Gastrocnemius medialis (tissue), 4 donors: ENCODE data around the gene DKKL1. TPM values are rescaled to one million over a fixed set of nuclear protein-coding genes. Genes with fewer than 3 reads are reported as not detected.

Source experiments
- ATAC-seq, 2 donors: fragments of 150-250 bp; one replicate each; pipeline ENCODE4 v1.9.1; 2016
- DNase-seq, 2 donors: peaks; one replicate each; pipeline ENCODE4 v3.0.0-alpha.2; 2019
- H3K27ac ChIP-seq, 4 donors: fragments of 200-600 bp; sonication (generic); 1 replicate in 1 of 4; 2 replicates in 3 of 4; pipeline ENCODE4 v1.5.1; 2016 to 2018; ENCODE audit warnings: mild to moderate bottlenecking in 2 of 4, moderate library complexity in 1 of 4
- H3K27me3 ChIP-seq, 3 donors: fragments of 200-600 bp; sonication (generic) in 2 of 3; 1 replicate in 1 of 3; 2 replicates in 2 of 3; pipeline versions ENCODE4 v1.5.1 to v1.6.0; 2016 to 2019; ENCODE audit warnings: mild to moderate bottlenecking in 1 of 3, moderate library complexity in 1 of 3
- H3K36me3 ChIP-seq, 2 donors: fragments of 200-600 bp; sonication (generic) in 1 of 2; one replicate each; pipeline ENCODE4 v1.5.1; 2017 to 2018
- H3K4me1 ChIP-seq, 2 donors: fragments of 200-600 bp; sonication (generic) in 1 of 2; one replicate each; pipeline ENCODE4 v1.5.1; 2016 to 2017; ENCODE audit warnings: mild to moderate bottlenecking in 2 of 2
- H3K4me3 ChIP-seq, 4 donors: fragments of 200-600 bp; sonication (generic) in 3 of 4; 1 replicate in 1 of 4; 2 replicates in 3 of 4; pipeline ENCODE4 v1.5.1; 2016 to 2019; ENCODE audit warnings: mild to moderate bottlenecking in 2 of 4
- H3K9me3 ChIP-seq, 3 donors: fragments of 200-600 bp; sonication (generic) in 2 of 3; 1 replicate in 1 of 3; 2 replicates in 2 of 3; pipeline ENCODE4 v1.5.1; 2016 to 2019
- CTCF ChIP-seq, 5 experiments: fragments of 450-650 bp in 3 of 5; fragments of 200-600 bp in 2 of 5; sonication (generic) in 2 of 5; IDR thresholded peaks in 4 of 5; conservative IDR thresholded peaks in 1 of 5; 1 replicate in 4 of 5; 2 replicates in 1 of 5; pipeline ENCODE4 v1.5.1; 2016 to 2019; ENCODE audit warnings: antibody characterized with exemption in 5 of 5, mild to moderate bottlenecking in 3 of 5, moderate library complexity in 3 of 5
- POLR2A ChIP-seq, 2 donors: fragments of 450-650 bp; IDR thresholded peaks; one replicate each; pipeline ENCODE4 v1.6.1; 2017; ENCODE audit warnings: antibody characterized with exemption in 2 of 2, mild to moderate bottlenecking in 2 of 2, moderate library complexity in 2 of 2
- in situ Hi-C, 4 donors: fragments of 200-750 bp; cut with MboI; loops; one replicate each; pipeline versions ENCODE4 v1.15.0 to v1.8.0; 2017; ENCODE audit warnings: low sequenced_read_pairs in 4 of 4
- intact Hi-C: fragments of 100-400 bp; cut with DNase I; formaldehyde crosslinking; loops from one replicate; pipeline ENCODE4 v1.15.1; 2023; ENCODE audit warnings: low total_unique reads
- total RNA-seq, 4 donors: library from RNA; depleted of rRNA; stranded (reverse); fragments of >200 nt; gene quantifications; one replicate each; pipeline versions ENCODE4 v1.1.0 to v1.2.3, GENCODE V29; 2016

The DKKL1 gene
- total RNA-seq, 4 donors from 2014 or later = not detected

GRCh38 chr19:49387936-49388372 lies 24.3 kb downstream of the DKKL1 start, which contains the start of gene KASH5:
TSS of gene KASH5 (plus strand) at chr19:49388249. CDS start at chr19:49390884, 2,635 bp downstream.
- H3K4me1 ChIP-seq = no peaks in the 10 kb centered on the region
- H3K27me3 ChIP-seq = peaks cover 0 to 15% (median 14%) of the 10 kb centered on the region in 3 donors
- DNase-seq (peak; percentile 52 to 79), ATAC-seq (peak; percentile 55 to 58)
- intact Hi-C loops (no loop called here), in situ Hi-C loops (loop anchor here in 2 of 4 donors (10.0 to 25.0 kb wide), 2 partner anchors 57 to 149 kb away; partner anchors contain the start of genes RCN3 (in 1 of the 2) and SLC17A7 (in 1 of the 2))
- H3K9me3 ChIP-seq = peaks cover 0 to under 1% (median 0%) of the 10 kb centered on the region in 3 donors
- no peak within 1 kb of the TSS for H3K27ac ChIP-seq
- no peak for TF ChIP-seq CTCF (IDR thresholded peaks at IDR 0.05 in 4 of 5, conservative IDR thresholded peaks at IDR 0.05 in 1 of 5)
- no peaks in the 10 kb centered on the region for H3K36me3 ChIP-seq
- H3K4me3 ChIP-seq = peak within 1 kb of the TSS in 3 of 4 donors; percentile 24 to 44 (median 27)

- in situ Hi-C loops (loop anchor here in 2 of 4 donors (10.0 to 25.0 kb wide), 2 partner anchors 55 to 148 kb away; partner anchors contain the start of genes RCN3 (in 1 of the 2) and SLC17A7 (in 1 of the 2)), intact Hi-C loops (no loop called here)
- H3K36me3 ChIP-seq = no peaks in the 10 kb centered on the region
- H3K4me1 ChIP-seq = no peaks in the 10 kb centered on the region
- TF ChIP-seq CTCF (IDR thresholded peaks at IDR 0.05 in 4 of 5, conservative IDR thresholded peaks at IDR 0.05 in 1 of 5) = no peak
- no peak for TF ChIP-seq POLR2A (IDR thresholded peaks at IDR 0.05)
- H3K27me3 ChIP-seq = peaks cover 0 to 14% (median 11%) of the 10 kb centered on the region in 3 donors
- ATAC-seq (no peak), DNase-seq (no peak)
- H3K9me3 ChIP-seq = no peaks in the 10 kb centered on the region
- H3K27ac ChIP-seq = no peak overlapping the region
- no peak overlapping the region for H3K4me3 ChIP-seq
These were observed 25.7 kb downstream of the DKKL1 start for GRCh38 chr19:49389406-49389805.

GRCh38 chr19:49390131-49390928 lies 26.7 kb downstream of the DKKL1 start:
- H3K27me3 ChIP-seq = peaks cover 0 to 14% (median 7%) of the 10 kb centered on the region in 3 donors
- in situ Hi-C loops = loop anchor here in 3 of 4 donors (5.0 to 25.0 kb wide), 4 partner anchors 52 to 147 kb away; partner anchors contain the start of genes SLC17A7 (in 2 of the 3) and RCN3 (in 1 of the 3)
- no peak for ATAC-seq

GRCh38 chr19:49390929-49391359 lies 27.3 kb downstream of the DKKL1 start:
- in situ Hi-C loops = loop anchor here in 3 of 4 donors (5.0 to 25.0 kb wide), 4 partner anchors 51 to 146 kb away; partner anchors contain the start of genes SLC17A7 (in 2 of the 3) and RCN3 (in 1 of the 3)

More at GRCh38 chr19:49390131-49390928, 26.7 kb downstream of the DKKL1 start:
- Histone ChIP-seq H3K27ac (no peak overlapping the region), H3K9me3 (no peaks in the 10 kb centered on the region), H3K36me3 (no peaks in the 10 kb centered on the region), H3K4me1 (no peaks in the 10 kb centered on the region), H3K4me3 (no peak overlapping the region)
- TF ChIP-seq CTCF (IDR thresholded peaks at IDR 0.05 in 4 of 5, conservative IDR thresholded peaks at IDR 0.05 in 1 of 5) (no peak), POLR2A (IDR thresholded peaks at IDR 0.05) (no peak)
- intact Hi-C loops = no loop called here
- DNase-seq = no peak

More at GRCh38 chr19:49390929-49391359, 27.3 kb downstream of the DKKL1 start:
- TF ChIP-seq POLR2A (IDR thresholded peaks at IDR 0.05) = no peak
- TF ChIP-seq CTCF (IDR thresholded peaks at IDR 0.05 in 4 of 5, conservative IDR thresholded peaks at IDR 0.05 in 1 of 5) = no peak
- Histone ChIP-seq H3K4me1 (no peaks in the 10 kb centered on the region), H3K27me3 (peaks cover 0 to 14% (median 7%) of the 10 kb centered on the region in 3 donors), H3K27ac (no peak overlapping the region), H3K4me3 (no peak overlapping the region), H3K36me3 (no peaks in the 10 kb centered on the region), H3K9me3 (no peaks in the 10 kb centered on the region)
- ATAC-seq = no peak
- DNase-seq = no peak
- intact Hi-C loops = no loop called here
